K562 (cell line): Measurements from ENCODE around the gene PIGT. TPM values are rescaled to one million over a fixed set of nuclear protein-coding genes. Genes with fewer than 3 reads are reported as not detected.

Source experiments
- CUX1 ChIP-seq: fragments of 200-800 bp; sonication (Bioruptor generic); IDR thresholded peaks from 2 replicates; pipeline ENCODE4 v1.6.1; 2016; ENCODE audit warnings: missing genetic modification characterization, missing compliant biosample characterization
- FIP1L1 ChIP-seq: fragments of 200-400 bp; formaldehyde crosslinking; IDR thresholded peaks from 2 replicates; pipeline ENCODE4 v1.6.1; 2018; ENCODE audit warnings: mild to moderate bottlenecking, low read depth, low read length; ENCODE audit not compliant: poor library complexity, severe bottlenecking
- GTF2E2 ChIP-seq: fragments of 200-800 bp; sonication (Bioruptor generic); IDR thresholded peaks from 2 replicates; pipeline ENCODE4 v1.6.1; 2016; ENCODE audit warnings: missing genetic modification characterization, missing compliant biosample characterization
- HDAC2 ChIP-seq: fragments of 450-650 bp; IDR thresholded peaks from 2 replicates; pipeline ENCODE4 v1.6.1; 2016; ENCODE audit warnings: mild to moderate bottlenecking
- HMGN3 ChIP-seq: IDR thresholded peaks from 2 replicates; pipeline ENCODE4 v1.6.1; 2011; ENCODE audit warnings: borderline replicate concordance, low read depth, mild to moderate bottlenecking, mixed read lengths, low read length; ENCODE audit not compliant: insufficient read length; ENCODE audit errors: extremely low read depth
- HNRNPK ChIP-seq: fragments of 200-400 bp; formaldehyde crosslinking; IDR thresholded peaks from one replicate; pipeline ENCODE4 v1.6.1; 2018; ENCODE audit warnings: mild to moderate bottlenecking, low read depth, low read length; ENCODE audit not compliant: poor library complexity, severe bottlenecking
- HNRNPLL ChIP-seq: fragments of 200-400 bp; formaldehyde crosslinking; IDR thresholded peaks from 2 replicates; pipeline ENCODE4 v1.6.1; 2017; ENCODE audit warnings: low read length, low read depth, mild to moderate bottlenecking; ENCODE audit not compliant: poor library complexity, severe bottlenecking
- ILK ChIP-seq: fragments of 450-650 bp; IDR thresholded peaks from 2 replicates; pipeline ENCODE4 v1.6.1; 2016; ENCODE audit warnings: missing genetic modification characterization, low read depth, mild to moderate bottlenecking, missing compliant biosample characterization, moderate library complexity, borderline replicate concordance
- NFIC ChIP-seq: fragments of 450-650 bp; IDR thresholded peaks from 2 replicates; pipeline ENCODE4 v1.6.1; 2017; ENCODE audit warnings: mild to moderate bottlenecking, inconsistent platforms
- NR2C1 ChIP-seq, 2 experiments: fragments of 450-650 bp; IDR thresholded peaks; 2 replicates each; pipeline ENCODE4 v1.6.1; 2017; ENCODE audit warnings: mild to moderate bottlenecking in 2 of 2, antibody characterized with exemption in 1 of 2, inconsistent platforms in 1 of 2, missing compliant biosample characterization in 1 of 2, missing genetic modification characterization in 1 of 2
- NRF1 ChIP-seq, 2 experiments: fragments of 450-650 bp; IDR thresholded peaks in 1 of 2; conservative IDR thresholded peaks in 1 of 2; 2 replicates each; pipeline ENCODE4 v1.6.1; 2014; ENCODE audit warnings: mild to moderate bottlenecking in 2 of 2
- PHF21A ChIP-seq: fragments of 450-650 bp; IDR thresholded peaks from 2 replicates; pipeline ENCODE4 v1.6.1; 2017; ENCODE audit warnings: low read depth, borderline replicate concordance
- RBFOX2 ChIP-seq: fragments of 200-400 bp; formaldehyde crosslinking; IDR thresholded peaks from 2 replicates; pipeline ENCODE4 v1.6.1; 2017; ENCODE audit warnings: low read depth, mild to moderate bottlenecking, low read length, moderate library complexity
- SAFB ChIP-seq: fragments of 200-400 bp; formaldehyde crosslinking; IDR thresholded peaks from 2 replicates; pipeline ENCODE4 v1.6.1; 2017; ENCODE audit warnings: low read depth, low read length, borderline replicate concordance
- SRF ChIP-seq, 2 experiments: fragments of 250-450, 450-650 bp in 1 of 2; sonication (Bioruptor Pico) in 1 of 2; sonication (generic) in 1 of 2; formaldehyde crosslinking; IDR thresholded peaks; 2 replicates each; pipeline versions ENCODE4 v1.5.0 to v1.5.1; 2020 to 2022; ENCODE audit warnings: mild to moderate bottlenecking in 1 of 2, missing genetic modification reagents in 1 of 2
- SRSF1 ChIP-seq: fragments of 200-400 bp; formaldehyde crosslinking; IDR thresholded peaks from 2 replicates; pipeline ENCODE4 v1.6.1; 2017; ENCODE audit warnings: mild to moderate bottlenecking, low read depth, low read length, moderate library complexity
- TEAD2 ChIP-seq: fragments of 450-650 bp; IDR thresholded peaks from 2 replicates; pipeline ENCODE4 v1.6.1; 2016; ENCODE audit warnings: missing genetic modification characterization, control low read depth, missing compliant biosample characterization
- ZNF263 ChIP-seq: sonication (generic); formaldehyde crosslinking; IDR thresholded peaks from 2 replicates; pipeline ENCODE4 v1.8.0; 2022; ENCODE audit warnings: mild to moderate bottlenecking, missing genetic modification reagents, borderline replicate concordance
- polyA plus RNA-seq, 8 experiments: library from polyadenylated mRNA; depleted of rRNA in 4 of 8; stranded (reverse) in 5 of 8; unstranded in 3 of 8; fragments of >200 nt; fragmentation: Nextera tagmentation in 2 of 8; fragmentation: Illumina TruSeq in 1 of 8; extraction: Ambion mirVana in 2 of 8; extraction: Trizol in 1 of 8; gene quantifications; 2 replicates each; pipeline versions ENCODE4 v1.2.1 to v1.2.3, GENCODE V29; 2011 to 2014; ENCODE audit warnings: inconsistent platforms in 1 of 8, missing spikeins in 1 of 8
- total RNA-seq, 7 experiments: library from RNA; depleted of rRNA in 6 of 7; stranded (reverse); fragments of >200 nt in 6 of 7; fragmentation: Illumina TruSeq in 2 of 7; extraction: Trizol in 2 of 7; gene quantifications; 2 replicates each; pipeline versions ENCODE4 v1.2.1 to v1.2.3, GENCODE V29; 2011 to 2021; ENCODE audit warnings: low replicate concordance in 1 of 7
- TF ChIP-seq, protein P1 (sequence below), 2 experiments: IDR thresholded peaks; 2 replicates each; pipeline ENCODE4 v1.6.1; 2011; ENCODE audit warnings: borderline replicate concordance in 1 of 2, control low read depth in 1 of 2, low read depth in 1 of 2, low read length in 1 of 2, mild to moderate bottlenecking in 1 of 2, mixed read lengths in 1 of 2, moderate library complexity in 1 of 2; ENCODE audit not compliant: insufficient read depth in 1 of 2, insufficient read length in 1 of 2, poor library complexity in 1 of 2, severe bottlenecking in 1 of 2; ENCODE audit errors: extremely low read depth in 1 of 2

PIGT gene
- total and polyA plus RNA-seq, 9 of the 15 experiments (the other 6 are each of a cell fraction or from before 2014, with no cell fraction given) = 14.6 to 108 (median 46.9) TPM

DNA sequence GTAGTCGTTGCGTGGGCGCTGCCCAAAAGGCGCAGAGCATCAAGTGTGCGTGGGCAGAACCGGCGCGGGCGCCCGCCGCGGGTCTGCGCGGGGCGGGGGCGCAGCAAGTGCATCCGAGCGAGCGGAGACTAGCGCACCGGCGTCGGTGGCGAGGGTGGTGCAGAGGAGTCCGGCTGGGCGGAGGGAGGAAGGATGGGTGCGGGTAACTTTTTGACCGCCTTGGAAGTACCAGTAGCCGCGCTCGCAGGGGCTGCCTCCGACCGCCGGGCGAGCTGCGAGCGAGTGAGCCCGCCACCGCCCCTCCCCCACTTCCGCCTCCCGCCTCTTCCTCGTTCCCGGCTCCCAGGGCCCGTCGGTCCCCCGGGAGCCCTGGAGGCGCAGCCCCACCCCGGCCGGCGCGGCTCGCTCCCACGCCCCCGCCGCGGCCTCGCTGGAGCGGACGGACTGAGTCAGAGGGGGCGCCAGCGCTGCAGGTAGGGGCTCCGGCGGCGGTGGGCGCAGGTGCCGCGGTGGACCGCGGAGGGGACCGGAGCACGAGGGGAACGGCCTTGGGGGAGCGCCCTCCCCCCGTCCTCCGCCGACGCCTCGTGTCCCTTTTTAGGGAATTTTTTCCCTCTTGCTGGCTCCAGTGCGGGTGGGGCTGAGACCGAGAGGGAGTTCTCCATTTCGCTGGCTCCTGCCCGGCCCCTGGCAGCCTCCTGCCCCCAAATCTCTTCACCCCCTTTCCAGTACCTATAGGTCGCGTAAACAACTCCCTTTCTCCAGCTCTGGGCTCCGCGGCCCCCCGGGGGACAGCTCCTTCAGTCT, 9.5 kb upstream of the PIGT start (continued):
- TF ChIP-seq NR2C1 (IDR thresholded peaks at IDR 0.05) = no peak
- no peak for TF ChIP-seq NR2C1 (tag; IDR thresholded peaks at IDR 0.05)
- 0 out of 4 replicates have a peak, but pooled peaks of 1 of the 2 experiments have one; percentile 40 for TF ChIP-seq SRF (CRISPR knock-in tag; IDR thresholded peaks at IDR 0.05)
- TF ChIP-seq NRF1 (conservative IDR thresholded peaks at IDR 0.05 in 1 of 2, IDR thresholded peaks at IDR 0.05 in 1 of 2) = peak; percentile 77 to 81
- TF ChIP-seq PHF21A = 0 out of 2 replicates have a peak, but pooled peaks have one; percentile 17
- TF ChIP-seq ZNF263 (CRISPR knock-in tag) = peak; percentile 75
- TF ChIP-seq NFIC = peak; percentile 15; the same call in 1 of the 2 replicates
- peak; percentile 78 for TF ChIP-seq RBFOX2
- TF ChIP-seq HDAC2 = 0 out of 2 replicates have a peak, but pooled peaks have one; percentile 10
- TF ChIP-seq SRSF1 = 0 out of 2 replicates have a peak, but pooled peaks have one; percentile 45
- TF ChIP-seq, protein P1, sequence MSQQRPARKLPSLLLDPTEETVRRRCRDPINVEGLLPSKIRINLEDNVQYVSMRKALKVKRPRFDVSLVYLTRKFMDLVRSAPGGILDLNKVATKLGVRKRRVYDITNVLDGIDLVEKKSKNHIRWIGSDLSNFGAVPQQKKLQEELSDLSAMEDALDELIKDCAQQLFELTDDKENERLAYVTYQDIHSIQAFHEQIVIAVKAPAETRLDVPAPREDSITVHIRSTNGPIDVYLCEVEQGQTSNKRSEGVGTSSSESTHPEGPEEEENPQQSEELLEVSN (IDR thresholded peaks at IDR 0.05; ENCODE audit: borderline replicate concordance in 1 of 2, extremely low read depth in 1 of 2, insufficient read depth in 1 of 2, insufficient read length in 1 of 2, low read depth in 1 of 2, low read length in 1 of 2, poor library complexity in 1 of 2, severe bottlenecking in 1 of 2) = peak; percentile 75 to 76
- 0 out of 2 replicates have a peak, but pooled peaks have one; percentile 32 for TF ChIP-seq SAFB
- peak; percentile 80 for TF ChIP-seq GTF2E2 (tag)
- peak; percentile 33 for TF ChIP-seq HNRNPK
- peak; percentile 51 for TF ChIP-seq HMGN3
- no peak for TF ChIP-seq TEAD2 (tag)
- peak; percentile 68 for TF ChIP-seq HNRNPLL
- no peak for TF ChIP-seq CUX1 (CRISPR knock-in tag)
- TF ChIP-seq ILK (tag) = no peak
- peak; percentile 67 for TF ChIP-seq FIP1L1
